H1 (cell line): Measurements from ENCODE around the gene ABHD18. TPM values are rescaled to one million over a fixed set of nuclear protein-coding genes. Genes with fewer than 3 reads are reported as not detected.

Experiments
- CTCF ChIA-PET: fragments of 300-600 bp; sonication (Branson Sonifier 250); formaldehyde crosslinking; loops from one replicate; lab custom pipeline; 2021; ENCODE audit not compliant: partially characterized antibody; lab: Charles Lee
- POLR2A ChIA-PET: fragments of 300-600 bp; sonication (Branson Sonifier 250); formaldehyde crosslinking; loops from one replicate; lab custom pipeline; 2021; ENCODE audit warnings: inconsistent platforms; ENCODE audit not compliant: partially characterized antibody; lab: Charles Lee
- DNase-seq, 2 experiments: peaks; one replicate each; pipeline versions ENCODE4 v3.0.0 to v3.0.0-alpha.2; 2010 to 2022; ENCODE audit warnings: low spot score in 2 of 2, low read depth in 1 of 2, mixed read lengths in 1 of 2
- FAIRE-seq: peaks from 2 replicates; lab custom pipeline; 2011; peaks lifted over from hg19 to GRCh38; lab: Jason Lieb, UNC
- H2AFZ ChIP-seq: 2 replicates; pipeline ENCODE4 v1.8.1; 2012; ENCODE audit warnings: low read length, inconsistent platforms
- H2AK5ac ChIP-seq: 2 replicates; pipeline ENCODE4 v1.6.1; 2013; ENCODE audit warnings: low read depth, low read length
- H2BK120ac ChIP-seq: replicated peaks from 2 replicates; pipeline ENCODE3; 2013; ENCODE audit warnings: low read depth, low read length, inconsistent platforms
- H2BK12ac ChIP-seq: 2 replicates; pipeline ENCODE4 v1.6.1; 2013; ENCODE audit warnings: low read depth, low read length
- H2BK15ac ChIP-seq: 2 replicates; pipeline ENCODE4 v1.6.1; 2013; ENCODE audit warnings: low read length
- H2BK20ac ChIP-seq: 2 replicates; pipeline ENCODE4 v1.6.1; 2013; ENCODE audit warnings: low read length
- H2BK5ac ChIP-seq: 2 replicates; pipeline ENCODE4 v1.6.1; 2013; ENCODE audit warnings: low read depth, low read length
- H3K14ac ChIP-seq: 2 replicates; pipeline ENCODE4 v1.6.1; 2013; ENCODE audit warnings: inconsistent platforms; ENCODE audit not compliant: insufficient read length
- H3K18ac ChIP-seq: 2 replicates; pipeline ENCODE4 v1.6.1; 2013; ENCODE audit warnings: low read length; ENCODE audit errors: extremely low read depth
- H3K23ac ChIP-seq: 2 replicates; pipeline ENCODE4 v1.6.1; 2013; ENCODE audit warnings: inconsistent platforms; ENCODE audit not compliant: insufficient read length
- H3K23me2 ChIP-seq: 2 replicates; pipeline ENCODE4 v1.6.1; 2013; ENCODE audit warnings: low read depth, low read length
- H3K27ac ChIP-seq: 2 replicates; pipeline ENCODE4 v1.6.1; 2011; ENCODE audit warnings: low read depth, low read length, inconsistent platforms
- H3K27me3 ChIP-seq, 4 experiments: replicated peaks in 1 of 4; 1 replicate in 1 of 4; 2 replicates in 3 of 4; pipeline versions ENCODE4 v1.6.1 to v1.8.1; 2011 to 2013; ENCODE audit warnings: low read length in 3 of 4, mild to moderate bottlenecking in 3 of 4, inconsistent platforms in 2 of 4, mixed read lengths in 2 of 4, moderate library complexity in 1 of 4; ENCODE audit not compliant: control insufficient read depth in 3 of 4, insufficient read depth in 3 of 4; ENCODE audit errors: extremely low read depth in 1 of 4
- H3K36me3 ChIP-seq, 4 experiments: 2 replicates each; pipeline versions ENCODE4 v1.6.1 to v1.8.1; 2011 to 2013; ENCODE audit warnings: mild to moderate bottlenecking in 4 of 4, low read length in 3 of 4, moderate library complexity in 2 of 4, control low read depth in 1 of 4, inconsistent platforms in 1 of 4; ENCODE audit not compliant: insufficient read depth in 4 of 4, control insufficient read depth in 2 of 4
- H3K4ac ChIP-seq: replicated peaks from 2 replicates; pipeline ENCODE3; 2013; ENCODE audit warnings: low read length, low read depth, mixed read lengths, inconsistent platforms; ENCODE audit not compliant: insufficient read length
- H3K4me1 ChIP-seq, 4 experiments: replicated peaks in 1 of 4; 1 replicate in 1 of 4; 2 replicates in 3 of 4; pipeline versions ENCODE4 v1.6.1 to v1.8.1; 2011 to 2013; ENCODE audit warnings: low read length in 3 of 4, inconsistent platforms in 2 of 4, mixed read lengths in 1 of 4; ENCODE audit not compliant: insufficient read depth in 4 of 4, control insufficient read depth in 3 of 4
- H3K4me2 ChIP-seq, 2 experiments: 2 replicates each; pipeline versions ENCODE4 v1.6.1 to v1.8.1; 2011 to 2013; ENCODE audit warnings: low read depth in 2 of 2, low read length in 2 of 2, control low read depth in 1 of 2, inconsistent platforms in 1 of 2, mild to moderate bottlenecking in 1 of 2; ENCODE audit not compliant: insufficient read depth in 1 of 2
- H3K4me3 ChIP-seq, 4 experiments: fragments of 200-600, 300-600 bp in 1 of 4; sonication (generic), shearing (Covaris generic), sonication (Bioruptor Twin) in 1 of 4; 2 replicates each; pipeline versions ENCODE4 v1.5.1 to v1.8.1; 2011 to 2016; ENCODE audit warnings: low read length in 4 of 4, low read depth in 3 of 4, control low read depth in 2 of 4, inconsistent platforms in 2 of 4, mild to moderate bottlenecking in 2 of 4, mixed read lengths in 1 of 4, moderate library complexity in 1 of 4; ENCODE audit not compliant: insufficient read depth in 2 of 4; ENCODE audit errors: extremely low read depth in 1 of 4
- H3K56ac ChIP-seq: replicated peaks from 2 replicates; pipeline ENCODE3; 2013; ENCODE audit warnings: low read depth, mild to moderate bottlenecking, mixed read lengths, low read length, inconsistent platforms; ENCODE audit not compliant: insufficient read length
- H3K79me1 ChIP-seq: 2 replicates; pipeline ENCODE4 v1.6.1; 2013; ENCODE audit warnings: low read depth, low read length, control low read depth
- H3K79me2 ChIP-seq, 2 experiments: 2 replicates each; pipeline versions ENCODE4 v1.6.1 to v1.8.1; 2012 to 2013; ENCODE audit warnings: low read length in 2 of 2, mild to moderate bottlenecking in 2 of 2, inconsistent platforms in 1 of 2; ENCODE audit not compliant: insufficient read depth in 2 of 2, control insufficient read depth in 1 of 2
- H3K9ac ChIP-seq, 4 experiments: replicated peaks in 1 of 4; 1 replicate in 1 of 4; 2 replicates in 3 of 4; pipeline versions ENCODE4 v1.6.1 to v1.8.1; 2011 to 2013; ENCODE audit warnings: low read depth in 3 of 4, low read length in 3 of 4, control low read depth in 2 of 4, mild to moderate bottlenecking in 2 of 4, moderate library complexity in 2 of 4, inconsistent platforms in 1 of 4; ENCODE audit errors: extremely low read depth in 1 of 4
- H3K9me3 ChIP-seq, 2 experiments: 2 replicates each; pipeline versions ENCODE4 v1.6.1 to v1.8.1; 2012 to 2013; ENCODE audit warnings: mild to moderate bottlenecking in 2 of 2, moderate library complexity in 2 of 2, control low read depth in 1 of 2, inconsistent platforms in 1 of 2, low read depth in 1 of 2, low read length in 1 of 2, mixed read lengths in 1 of 2; ENCODE audit not compliant: insufficient read depth in 2 of 2
- H4K20me1 ChIP-seq, 2 experiments: replicated peaks in 1 of 2; 2 replicates each; pipeline versions ENCODE3 to v1.8.1; 2011 to 2013; ENCODE audit warnings: inconsistent platforms in 2 of 2, low read length in 2 of 2, mild to moderate bottlenecking in 1 of 2; ENCODE audit not compliant: insufficient read depth in 2 of 2, control insufficient read depth in 1 of 2
- H4K5ac ChIP-seq: 2 replicates; pipeline ENCODE4 v1.6.1; 2013; ENCODE audit warnings: low read length, low read depth, mixed read lengths, inconsistent platforms; ENCODE audit not compliant: insufficient read length
- H4K8ac ChIP-seq: 2 replicates; pipeline ENCODE4 v1.8.0; 2013; ENCODE audit warnings: mild to moderate bottlenecking, moderate library complexity, low read length, inconsistent platforms; ENCODE audit not compliant: insufficient read depth; ENCODE audit errors: extremely low read depth
- H4K91ac ChIP-seq: replicated peaks from 2 replicates; pipeline ENCODE3; 2013; ENCODE audit warnings: low read length, mixed read lengths, inconsistent platforms; ENCODE audit not compliant: insufficient read length
- CREB1 ChIP-seq: IDR thresholded peaks from 2 replicates; pipeline ENCODE4 v1.6.1; 2012; ENCODE audit warnings: inconsistent platforms
- WGBS, 2 experiments: shearing (Covaris generic) in 1 of 2; methylation state at CpG; one replicate each; pipeline versions ENCODE4 v1.1.6 to v1.1.7; 2013 to 2015; ENCODE audit warnings: low lambda C conversion rate in 2 of 2, mixed read lengths in 2 of 2, inconsistent platforms in 1 of 2, low coverage in 1 of 2, missing lambda C conversion rate in 1 of 2; ENCODE audit not compliant: insufficient replicate concordance in 2 of 2, insufficient coverage in 1 of 2, insufficient read length in 1 of 2; ENCODE audit errors: extremely low coverage in 1 of 2, missing lambda C conversion rate in 1 of 2; 5-methylcytosine and 5-hydroxymethylcytosine counted together
- polyA plus RNA-seq, 7 experiments: library from polyadenylated mRNA; depleted of rRNA in 3 of 7; stranded (reverse) in 5 of 7; unstranded in 2 of 7; fragments of >200 nt in 5 of 7; fragments of 200-250 nt in 2 of 7; gene quantifications; 1 replicate in 5 of 7; 2 replicates in 1 of 7; 4 replicates in 1 of 7; pipeline versions ENCODE4 v1.2.1 to v1.2.3, GENCODE V29; 2011 to 2013; ENCODE audit warnings: missing spikeins in 2 of 7, mixed read lengths in 2 of 7
- total RNA-seq: library from RNA; stranded (reverse); fragmentation: NEBNext Ultra II Directional; extraction: Animal tissue kit (Norgen Biotek cat#: 25700); gene quantifications from 2 replicates; pipeline ENCODE4 v1.2.1, GENCODE V29; 2021

Gene ABHD18
- total and polyA plus RNA-seq, 2 of the 8 experiments (the other 6 are each of a cell fraction or from before 2014, with no cell fraction given): 2.7 to 17.0 TPM

GRCh38 chr4:127920521-127920920 lies 44.7 kb upstream of the ABHD18 start:
- no peak for FAIRE-seq
- Histone ChIP-seq H2AFZ (no peak overlapping the region), H3K4me2 (no peak overlapping the region), H3K79me1 (no peaks in the 10 kb centered on the region), H3K18ac (no peak overlapping the region), H3K4me1 (no peaks in the 10 kb centered on the region), H3K9ac (no peak overlapping the region), H3K36me3 (peaks cover 0 to 20% (median 6%) of the 10 kb centered on the region in 4 experiments; a peak in 6 of 8 replicates), H2BK20ac (no peak overlapping the region), H3K23ac (no peak overlapping the region), H2BK5ac (no peak overlapping the region), H4K5ac (no peak overlapping the region), H2AK5ac (no peak overlapping the region), H3K9me3 (no peaks in the 10 kb centered on the region), H3K79me2 (no peaks in the 10 kb centered on the region), H3K56ac (no peak overlapping the region), H4K20me1 (no peaks in the 10 kb centered on the region), H4K91ac (no peak overlapping the region), H3K4ac (no peak overlapping the region), H3K14ac (no peak overlapping the region), H2BK120ac (no peak overlapping the region), H3K27me3 (no peaks in the 10 kb centered on the region), H3K23me2 (no peaks in the 10 kb centered on the region), H3K4me3 (no peak overlapping the region), H4K8ac (no peak overlapping the region), H3K27ac (no peak overlapping the region), H2BK12ac (no peak overlapping the region), H2BK15ac (no peak overlapping the region)
- no peak for DNase-seq
- TF ChIP-seq CREB1: no peak
- 95% methylated on average over 3 of the region's 3 CpGs; no CpG with 5 or more reads in 1 of the 2 experiments for WGBS, 2 experiments
- CTCF ChIA-PET: no interaction called here
- POLR2A ChIA-PET: no interaction called here
